Breast epithelium (tissue), 3 donors: ENCODE data around the gene C6orf47.

Experiments
- CTCF ChIP-seq, 3 donors: fragments of 450-650 bp; IDR thresholded peaks; one replicate each; pipeline ENCODE4 v1.5.1; 2016 to 2017; ENCODE audit warnings: antibody characterized with exemption in 3 of 3, mild to moderate bottlenecking in 3 of 3, moderate library complexity in 3 of 3
- POLR2A ChIP-seq: fragments of 450-650 bp; IDR thresholded peaks from one replicate; pipeline ENCODE4 v1.6.1; 2016; ENCODE audit warnings: antibody characterized with exemption, mild to moderate bottlenecking, moderate library complexity

- TF ChIP-seq CTCF (IDR thresholded peaks at IDR 0.05) (no peak), POLR2A (no peak)
Measured at GRCh38 chr6:31661262-31662123, 915 bp upstream of the C6orf47 start.
